Measurements from ENCODE around the gene YBX2.
"Not testable (repeated sequence)": the region's sequence is repeated elsewhere in the genome, so short reads cannot be mapped to it uniquely, and the experiment has no call there.

Gene YBX2

DNA sequence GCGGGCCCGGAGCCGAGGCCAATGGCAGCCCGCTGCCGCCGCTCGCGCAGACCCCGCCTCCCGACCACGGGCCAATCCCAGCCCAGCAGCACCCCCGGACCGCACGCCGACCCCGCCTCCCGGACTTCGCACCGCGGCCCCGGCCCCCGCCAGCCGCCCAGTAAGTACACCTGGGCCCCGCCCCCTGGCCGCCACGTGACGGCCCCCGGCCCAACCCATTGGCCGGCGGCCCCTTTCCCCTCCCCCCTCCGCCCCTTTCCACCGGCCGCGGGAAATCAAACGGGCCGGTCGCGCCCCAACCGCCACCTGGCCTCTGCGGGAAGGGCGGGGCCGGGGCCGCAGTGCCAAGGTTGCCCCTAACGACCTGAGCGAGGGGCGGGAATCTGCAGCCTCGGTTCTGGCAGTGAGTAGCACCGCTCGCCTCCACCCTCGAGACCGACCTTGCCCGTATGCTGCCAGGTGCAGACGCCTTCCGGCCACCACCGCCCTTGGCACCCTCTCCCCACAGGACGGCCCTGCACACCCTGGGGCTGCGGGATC, at the start of gene YBX2:
YBX2 (minus strand) TSS at position 26 of the 540 bp plus-strand sequence. CDS start 139 bp downstream, outside the sequence.
- DNase-seq: peak; percentile 55

GRCh38 chr17:7343250-7343649, 48.8 kb upstream of the YBX2 start:
- DNase-seq: no peak

GRCh38 chr17:7341842-7342241, 47.4 kb upstream of the YBX2 start:
- no peak for DNase-seq

- no peak for DNase-seq
These were observed 45.7 kb upstream of the YBX2 start for GRCh38 chr17:7340179-7340578.

DNA sequence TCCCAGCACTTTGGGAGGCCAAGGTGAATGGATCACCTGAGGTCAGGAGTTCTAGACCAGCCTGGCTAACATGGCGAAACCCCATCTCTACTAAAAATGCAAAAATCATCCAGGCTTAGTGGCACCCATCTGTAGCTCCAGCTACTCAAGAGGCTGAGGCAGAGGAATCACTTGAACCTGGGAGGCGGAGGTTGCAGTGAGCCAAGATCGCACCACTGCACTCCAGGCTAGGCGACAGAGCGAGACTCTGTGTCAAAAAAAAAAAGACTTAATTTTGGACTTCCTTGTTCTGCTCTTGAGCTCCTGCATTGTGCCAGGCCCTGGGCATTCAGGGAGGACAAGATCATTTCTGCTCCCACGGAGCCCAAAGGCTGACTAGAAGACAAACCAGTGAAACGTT, 43.2 kb upstream of the YBX2 start:
- DNase-seq: not testable (repeated sequence)

DNA sequence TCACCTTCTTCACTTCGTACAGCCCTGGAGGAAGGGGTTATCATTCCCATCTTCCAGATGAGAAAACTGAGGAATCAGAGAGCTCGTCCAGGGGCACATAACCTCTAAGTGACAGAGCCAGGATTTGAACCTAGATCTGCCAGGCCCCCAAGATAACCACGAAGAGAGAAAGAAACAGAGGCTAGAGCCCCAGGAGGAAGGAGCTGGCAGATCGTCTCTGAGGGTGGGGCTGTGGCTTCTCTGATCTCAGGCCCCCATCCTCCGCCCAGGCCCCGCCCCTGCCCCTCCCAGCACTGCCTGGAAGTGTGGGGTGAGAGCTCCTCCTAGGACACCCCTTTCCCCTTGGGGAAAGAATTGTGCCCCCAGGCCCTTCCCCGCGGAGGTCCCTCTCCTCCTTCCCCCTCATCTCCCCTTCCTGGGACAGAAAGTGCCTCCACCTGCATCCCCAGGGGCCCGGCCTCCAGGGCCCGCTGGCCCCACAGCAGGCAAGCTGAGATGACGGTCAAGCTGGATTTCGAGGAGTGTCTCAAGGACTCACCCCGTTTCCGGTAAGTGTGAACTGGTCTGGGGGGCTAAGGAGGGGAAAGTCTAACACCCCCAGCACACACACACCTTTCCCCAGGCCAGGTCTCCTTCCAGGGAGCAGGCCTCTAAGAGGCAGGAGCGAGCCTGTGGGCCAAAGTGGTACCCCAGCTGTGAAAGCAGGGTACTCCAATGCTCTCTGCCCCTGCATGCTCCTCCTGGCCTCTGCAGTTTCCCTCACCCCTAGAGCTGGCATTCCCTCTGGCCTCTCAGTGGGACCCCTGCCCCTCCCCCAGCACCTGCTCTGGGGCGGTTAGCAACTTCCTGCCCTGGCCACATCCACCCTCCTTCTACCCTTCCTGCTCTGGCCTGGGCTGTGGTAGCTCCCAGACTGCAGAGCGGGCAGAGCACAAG, 42.1 kb upstream of the YBX2 start, which contains the start of gene ACAP1:
ACAP1 (plus strand) TSS at position 290 of the 936 bp plus-strand sequence; CDS start at position 496, 206 bp downstream.
- peak; percentile 79 for DNase-seq

DNA sequence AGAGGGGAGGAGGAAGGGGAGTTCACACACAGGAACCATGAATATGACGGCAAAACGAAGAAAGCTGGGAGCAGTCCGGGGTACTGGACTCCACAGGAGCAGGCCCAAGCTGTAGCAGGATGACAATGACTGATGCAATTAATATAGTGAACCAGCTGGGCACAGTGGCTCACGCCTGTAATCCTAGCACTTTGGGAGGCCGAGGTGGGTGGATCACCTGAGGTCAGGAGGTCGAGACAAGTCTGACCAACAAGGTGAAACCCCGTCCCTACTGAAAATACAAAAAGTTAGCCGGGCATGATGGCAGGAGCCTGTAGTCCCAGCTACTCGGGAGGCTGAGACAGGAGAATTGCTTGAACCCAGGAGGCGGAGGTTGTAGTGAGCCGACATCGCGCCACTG, 41.3 kb upstream of the YBX2 start:
- not testable (repeated sequence) for DNase-seq

DNA sequence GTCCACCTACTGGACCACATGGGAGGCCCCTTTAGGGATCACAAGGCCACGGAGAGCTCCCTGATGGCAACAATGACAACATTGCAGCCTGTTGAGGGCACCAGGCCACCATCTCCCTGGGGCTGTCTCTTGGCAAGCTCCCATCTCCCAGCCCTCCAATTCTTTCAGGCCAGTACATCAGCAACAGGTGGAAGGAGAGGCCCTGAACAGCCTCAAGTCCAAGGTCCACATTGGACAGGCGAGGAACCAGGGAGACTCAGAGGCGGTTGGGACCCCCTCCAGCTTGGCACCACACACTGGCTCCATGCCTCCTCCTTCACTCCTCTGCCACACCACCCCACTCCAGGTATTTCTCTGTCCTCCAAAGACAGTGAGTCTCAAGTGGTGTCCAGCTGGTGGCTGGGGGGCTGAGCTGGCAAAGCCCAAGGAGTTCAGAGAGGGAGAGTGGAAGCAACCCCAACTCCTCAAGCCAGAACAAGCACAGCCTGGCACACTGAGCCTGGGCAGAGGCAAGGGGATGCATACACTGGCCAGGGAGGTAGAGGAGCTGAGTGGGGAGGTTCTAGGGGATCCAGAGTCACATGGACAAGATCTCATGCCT, 40.6 kb upstream of the YBX2 start:
- DNase-seq: no peak

DNA sequence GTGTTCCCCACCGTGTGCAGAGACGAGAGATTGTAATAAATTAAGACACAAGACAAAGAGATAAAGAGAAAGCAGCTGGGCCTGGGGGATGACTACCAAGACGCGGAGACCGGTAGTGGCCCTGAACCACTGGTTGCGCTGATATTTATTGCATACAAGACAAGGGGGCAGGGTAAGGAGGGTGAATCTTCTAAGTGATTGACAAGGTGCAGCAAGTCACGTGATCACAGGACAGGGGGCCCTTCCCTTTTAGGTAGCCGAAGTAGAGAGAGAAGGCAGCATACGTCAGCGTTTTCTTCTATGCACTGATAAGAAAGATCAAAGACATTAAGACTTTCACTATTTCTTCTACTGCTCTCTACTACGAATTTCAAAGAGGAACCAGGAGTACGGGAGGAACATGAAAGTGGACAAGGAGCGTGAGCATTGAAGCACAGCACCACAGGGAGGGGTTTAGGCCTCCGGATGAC, 38.2 kb upstream of the YBX2 start:
- DNase-seq: not testable (repeated sequence)

DNA sequence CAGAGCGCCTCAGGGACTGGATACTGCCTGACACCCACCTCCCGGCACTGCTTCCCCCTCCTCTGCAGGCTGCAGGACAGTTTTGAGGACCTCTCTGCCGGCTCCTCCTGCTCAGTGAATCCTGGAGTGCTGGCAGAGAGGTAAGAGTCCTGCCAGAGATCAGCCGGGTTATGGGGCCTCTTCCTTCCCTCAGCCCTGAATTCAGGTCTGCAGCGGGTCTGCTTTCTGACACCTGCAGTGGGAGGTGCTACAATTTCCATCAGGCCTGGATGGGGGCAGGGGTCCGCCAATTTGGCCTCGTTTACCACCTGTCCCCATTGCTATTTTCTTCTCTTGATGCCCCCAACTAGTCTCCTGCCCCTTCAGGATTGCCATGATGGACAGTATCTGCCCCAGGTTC, 37.7 kb upstream of the YBX2 start:
- DNase-seq: no peak

DNA sequence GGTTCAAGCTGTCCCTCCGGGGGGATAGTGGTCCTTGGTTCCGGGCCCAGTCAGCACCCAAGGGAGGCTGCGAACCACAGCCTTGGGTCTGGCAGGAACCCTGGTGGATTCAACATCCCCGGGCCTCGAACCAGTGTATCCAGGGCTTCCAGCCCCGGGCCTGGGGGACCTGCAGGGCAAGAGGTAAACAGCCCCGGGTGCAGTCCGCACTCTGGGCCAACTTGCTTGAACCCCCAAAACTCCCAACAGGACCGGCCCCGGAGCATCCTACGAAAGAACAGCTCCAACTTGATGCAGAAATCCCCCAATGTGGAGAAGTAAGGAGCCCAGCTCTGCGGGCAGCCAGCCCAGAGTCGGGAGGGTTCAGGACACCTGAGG, 36.2 kb upstream of the YBX2 start:
- DNase-seq: no peak

GRCh38 chr17:7329997-7330637, 35.7 kb upstream of the YBX2 start:
- DNase-seq: peak; percentile 63

- peak; percentile 91 for DNase-seq
These were observed 35.0 kb upstream of the YBX2 start for GRCh38 chr17:7329374-7329996.

DNA sequence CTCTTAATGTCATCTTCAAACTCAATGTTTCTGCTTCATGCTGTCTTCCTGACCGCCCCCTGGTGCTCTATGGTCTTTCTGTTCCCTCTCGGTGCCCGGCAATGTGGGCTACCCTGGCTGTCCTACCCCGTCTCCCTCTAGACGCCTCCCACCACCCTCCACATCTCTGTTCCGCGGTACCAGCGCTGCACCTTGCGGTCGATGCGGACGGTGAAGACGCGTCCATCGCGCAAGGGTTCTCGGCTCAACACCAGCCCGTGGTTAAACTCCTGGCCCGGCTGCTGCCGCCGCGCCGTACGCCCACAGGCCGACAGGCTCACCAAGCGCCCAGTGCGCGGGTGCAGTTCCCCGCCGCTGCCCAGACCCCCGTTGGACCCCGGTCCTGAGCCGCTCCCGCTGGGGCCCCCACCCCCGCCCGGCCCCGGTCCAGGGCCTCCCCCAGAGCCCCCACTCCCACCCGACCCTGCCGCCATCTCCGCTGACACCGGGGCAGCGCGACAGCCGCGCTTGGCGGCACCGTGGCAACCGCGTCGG, 34.5 kb upstream of the YBX2 start, which contains the start of gene NEURL4:
NEURL4 (minus strand) TSS at position 496 of the 534 bp plus-strand sequence; CDS start at position 473, 23 bp downstream.
- DNase-seq: no peak

- no peak for DNase-seq
These were observed 33.6 kb upstream of the YBX2 start for GRCh38 chr17:7328009-7328408.

DNA sequence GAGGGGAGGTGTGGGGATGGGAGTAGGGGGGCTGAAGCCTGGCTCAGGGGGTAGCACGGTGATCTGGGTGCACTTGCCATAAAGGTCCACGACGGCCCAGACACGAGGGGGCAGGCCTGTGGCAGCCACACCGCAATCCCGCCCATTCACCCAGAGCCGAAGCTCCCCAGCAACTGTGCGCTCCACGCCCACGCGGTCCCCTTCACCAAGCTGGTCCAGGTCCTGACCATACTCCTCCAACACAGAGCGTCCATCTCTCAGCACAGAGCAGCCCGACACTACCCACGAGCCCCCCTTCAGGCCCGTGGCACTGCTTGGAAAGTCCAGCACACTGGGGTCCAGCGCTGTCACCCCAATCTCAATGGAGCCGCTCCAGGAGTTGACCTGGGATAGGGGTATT, 33.1 kb upstream of the YBX2 start:
- DNase-seq: no peak

DNA sequence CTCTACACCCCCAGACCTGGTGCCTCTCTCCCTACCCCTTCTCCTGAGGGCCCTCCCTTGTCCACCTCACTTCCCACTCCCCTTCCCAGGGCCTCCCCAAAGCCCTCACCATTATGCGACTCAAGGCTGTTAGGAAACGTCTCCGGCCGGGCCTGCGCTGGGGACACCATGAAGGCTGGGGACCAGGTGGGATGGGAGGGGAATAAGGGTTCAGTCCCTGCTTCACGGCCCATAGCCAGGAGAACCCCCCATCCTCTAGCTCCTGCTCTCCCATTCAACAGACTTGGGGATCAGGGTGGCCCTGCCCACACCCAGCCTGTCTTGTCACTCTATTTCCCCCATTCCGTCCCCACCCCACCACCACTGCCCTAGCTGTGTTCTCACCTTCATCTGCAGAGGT, 32.6 kb upstream of the YBX2 start:
- no peak for DNase-seq

- DNase-seq: no peak
These were observed 31.7 kb upstream of the YBX2 start for GRCh38 chr17:7326186-7326585.

- DNase-seq: no peak
These were observed 30.6 kb upstream of the YBX2 start for GRCh38 chr17:7325031-7325528.

DNA sequence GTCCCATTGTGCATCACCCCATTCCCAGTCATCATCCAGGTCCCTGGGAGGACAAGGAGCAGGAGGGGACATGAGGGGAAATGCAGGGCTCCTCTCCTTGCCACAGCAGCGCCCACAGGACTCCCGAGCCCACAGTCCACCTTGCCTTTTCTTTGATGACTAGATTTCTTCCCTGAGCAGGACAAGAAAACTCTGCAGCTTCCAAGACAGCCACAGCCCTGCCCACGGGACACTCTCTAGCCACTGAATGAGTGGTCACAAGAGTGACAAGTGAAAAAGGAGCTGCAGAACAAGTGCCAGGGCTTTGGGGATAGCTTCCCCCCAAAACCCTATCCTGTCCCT, 30.0 kb upstream of the YBX2 start:
- no peak for DNase-seq

DNA sequence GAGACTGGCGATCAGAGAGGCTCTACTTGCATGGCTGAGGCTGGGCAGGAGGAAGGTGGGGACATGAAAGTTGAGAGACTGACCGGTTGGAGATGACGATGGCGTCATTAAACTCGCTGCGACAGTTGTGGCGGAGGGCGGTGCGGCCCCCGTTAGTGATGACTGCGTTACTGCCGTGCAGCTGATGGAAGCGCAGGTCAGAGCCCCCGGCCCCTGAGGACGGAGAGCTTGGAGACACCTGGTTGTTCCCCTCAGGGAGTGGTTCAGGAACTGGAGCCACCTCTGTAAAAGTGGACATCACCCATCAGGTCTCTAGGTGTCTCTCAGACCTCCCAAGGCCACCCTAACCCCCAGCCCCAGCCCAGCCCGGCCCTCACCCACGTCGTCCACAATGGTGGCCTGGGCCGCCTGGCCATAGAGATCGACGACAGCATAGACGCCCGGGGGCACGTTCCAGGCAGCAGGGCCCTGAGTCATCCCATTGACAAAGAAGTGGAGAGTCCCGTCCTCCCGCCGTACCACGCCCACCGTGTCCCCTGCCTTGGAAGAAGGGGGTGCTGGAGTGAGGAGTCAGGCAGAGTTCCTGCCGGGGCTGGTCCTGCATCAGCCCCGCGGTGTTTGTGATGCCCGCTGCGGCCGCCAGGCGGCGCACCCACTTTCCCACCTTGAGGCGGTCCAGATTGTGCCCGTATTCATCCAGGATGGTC, 29.4 kb upstream of the YBX2 start:
- peak; percentile 52 for DNase-seq
